ENCODE results near the gene MPEG1.

The MPEG1 gene, protein sequence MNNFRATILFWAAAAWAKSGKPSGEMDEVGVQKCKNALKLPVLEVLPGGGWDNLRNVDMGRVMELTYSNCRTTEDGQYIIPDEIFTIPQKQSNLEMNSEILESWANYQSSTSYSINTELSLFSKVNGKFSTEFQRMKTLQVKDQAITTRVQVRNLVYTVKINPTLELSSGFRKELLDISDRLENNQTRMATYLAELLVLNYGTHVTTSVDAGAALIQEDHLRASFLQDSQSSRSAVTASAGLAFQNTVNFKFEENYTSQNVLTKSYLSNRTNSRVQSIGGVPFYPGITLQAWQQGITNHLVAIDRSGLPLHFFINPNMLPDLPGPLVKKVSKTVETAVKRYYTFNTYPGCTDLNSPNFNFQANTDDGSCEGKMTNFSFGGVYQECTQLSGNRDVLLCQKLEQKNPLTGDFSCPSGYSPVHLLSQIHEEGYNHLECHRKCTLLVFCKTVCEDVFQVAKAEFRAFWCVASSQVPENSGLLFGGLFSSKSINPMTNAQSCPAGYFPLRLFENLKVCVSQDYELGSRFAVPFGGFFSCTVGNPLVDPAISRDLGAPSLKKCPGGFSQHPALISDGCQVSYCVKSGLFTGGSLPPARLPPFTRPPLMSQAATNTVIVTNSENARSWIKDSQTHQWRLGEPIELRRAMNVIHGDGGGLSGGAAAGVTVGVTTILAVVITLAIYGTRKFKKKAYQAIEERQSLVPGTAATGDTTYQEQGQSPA

DNA sequence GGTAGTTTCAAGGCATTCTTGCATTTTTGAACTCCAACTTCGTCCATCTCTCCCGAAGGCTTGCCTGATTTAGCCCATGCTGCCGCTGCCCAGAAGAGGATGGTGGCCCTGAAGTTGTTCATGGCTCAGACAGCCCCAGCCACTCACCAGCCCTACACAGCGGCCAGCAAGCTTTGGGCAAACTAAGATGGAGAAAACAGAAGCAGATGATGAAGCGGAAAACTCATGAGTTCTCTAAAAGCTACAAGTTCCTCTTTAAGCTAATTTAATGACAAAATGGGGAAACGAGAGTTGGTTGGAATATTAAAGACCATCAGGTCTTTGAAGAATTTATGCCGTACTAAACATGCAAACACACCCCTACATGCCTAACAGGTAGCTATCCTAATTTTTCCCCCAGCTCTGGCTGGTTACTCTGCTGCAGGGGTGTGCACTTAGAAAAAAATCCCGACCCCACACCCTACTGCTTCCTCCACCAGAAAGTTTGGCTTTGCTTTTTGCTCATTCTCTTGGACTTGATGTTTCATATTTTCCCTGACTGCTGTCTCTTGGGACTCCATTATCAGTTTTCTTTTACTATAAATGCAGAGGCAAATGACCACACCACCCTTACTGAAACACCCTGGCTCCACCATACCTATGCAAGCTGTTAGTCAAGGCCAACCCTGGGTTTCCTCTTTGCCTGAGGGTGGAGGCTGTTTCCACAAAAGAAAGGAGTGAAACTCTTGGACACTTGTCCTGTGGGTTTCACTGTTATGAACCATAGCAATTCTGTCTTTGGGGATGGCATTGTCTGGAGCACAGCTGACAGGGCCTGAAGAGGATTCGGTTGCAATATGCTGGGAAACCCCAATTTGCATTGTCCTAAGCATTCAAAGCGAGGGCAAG is at the start of gene MPEG1:
MPEG1 (minus strand) TSS at position 184 of the 888 bp plus-strand sequence; CDS start at position 122, 62 bp downstream.
- no peak for DNase-seq (ENCODE audit: low spot score)
- no peak for TF ChIP-seq CTCF (conservative IDR thresholded peaks at IDR 0.05; ENCODE audit: low read depth)
- CTCF ChIA-PET: interaction anchor here (1.1 kb wide), 1 partner anchor 41 kb away, joined by 3 read pairs; the partner anchor contains the start of gene DTX4
- H3K27ac ChIP-seq: no peak within 1 kb of the TSS
- POLR2A ChIA-PET (ENCODE audit: low non-redundant PET): no interaction called here

DNA sequence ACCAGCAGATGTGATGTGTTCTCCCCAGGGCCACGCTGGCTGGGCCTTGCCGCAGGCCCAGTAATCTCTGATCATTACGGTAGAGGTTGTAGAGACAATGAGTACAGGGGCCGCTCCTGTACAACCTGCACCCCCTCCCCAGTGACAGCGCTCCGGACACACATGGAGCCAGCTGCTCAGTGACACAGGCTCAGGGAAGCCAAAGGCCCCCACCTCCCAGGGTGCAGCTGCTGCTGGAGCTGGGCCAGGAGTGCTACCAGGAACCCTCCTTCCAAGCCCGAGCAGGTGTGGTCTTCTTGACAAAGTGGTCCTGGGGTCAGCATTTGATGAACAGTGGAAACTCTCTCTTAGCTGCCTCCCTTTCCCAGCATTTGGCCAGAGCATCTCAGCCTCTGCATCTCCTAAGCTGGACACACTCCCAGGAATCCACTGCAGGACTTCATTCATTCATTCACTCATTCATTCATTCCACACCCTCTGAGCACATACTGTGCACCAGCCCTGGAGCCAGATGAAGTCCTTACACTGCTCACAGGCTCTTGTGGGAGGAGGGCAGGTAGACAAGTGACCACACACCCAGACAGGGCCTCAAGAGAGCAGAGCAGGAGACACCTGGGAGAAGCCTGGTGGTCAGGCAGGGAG is 49.6 kb upstream of the MPEG1 start:
- POLR2A ChIA-PET (ENCODE audit: low non-redundant PET): no interaction called here
- CTCF ChIA-PET: interaction anchor here (0.6 to 1.3 kb wide), 4 partner anchors 10 to 300 kb away, joined by 3 to 7 read pairs (median 4); no protein-coding TSS in a partner anchor
- no peak for TF ChIP-seq CTCF (conservative IDR thresholded peaks at IDR 0.05; ENCODE audit: low read depth)
- no peak for DNase-seq (ENCODE audit: low spot score)
- H3K27ac ChIP-seq: no peak overlapping the region

DNA sequence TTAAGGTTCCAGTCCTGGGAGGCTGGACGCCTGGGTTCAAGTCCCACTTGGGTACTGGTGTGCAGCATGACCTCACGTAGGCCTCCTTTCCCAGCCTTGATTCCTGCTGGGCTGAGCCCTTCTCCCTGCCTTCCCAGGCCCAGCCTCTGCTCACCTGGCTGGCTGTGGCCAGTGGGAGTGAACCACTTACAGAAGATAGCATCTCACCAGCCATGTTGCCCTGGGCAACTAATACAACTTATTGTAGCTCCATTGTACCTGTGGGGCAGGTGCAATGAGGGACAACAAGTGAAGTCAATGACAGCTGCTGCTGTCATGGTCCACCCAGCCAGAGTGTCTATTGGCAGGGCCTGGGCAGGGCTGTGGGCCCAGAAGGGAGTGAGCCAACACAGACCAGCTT is 48.4 kb upstream of the MPEG1 start:
- H3K27ac ChIP-seq: no peak overlapping the region
- ChIA-PET POLR2A (ENCODE audit: low non-redundant PET) (no interaction called here), CTCF (interaction anchor here (0.6 kb wide), 1 partner anchor 277 kb away, joined by 3 read pairs; no protein-coding TSS in a partner anchor)
- no peak for DNase-seq (ENCODE audit: low spot score)
- TF ChIP-seq CTCF (conservative IDR thresholded peaks at IDR 0.05; ENCODE audit: low read depth): no peak

DNA sequence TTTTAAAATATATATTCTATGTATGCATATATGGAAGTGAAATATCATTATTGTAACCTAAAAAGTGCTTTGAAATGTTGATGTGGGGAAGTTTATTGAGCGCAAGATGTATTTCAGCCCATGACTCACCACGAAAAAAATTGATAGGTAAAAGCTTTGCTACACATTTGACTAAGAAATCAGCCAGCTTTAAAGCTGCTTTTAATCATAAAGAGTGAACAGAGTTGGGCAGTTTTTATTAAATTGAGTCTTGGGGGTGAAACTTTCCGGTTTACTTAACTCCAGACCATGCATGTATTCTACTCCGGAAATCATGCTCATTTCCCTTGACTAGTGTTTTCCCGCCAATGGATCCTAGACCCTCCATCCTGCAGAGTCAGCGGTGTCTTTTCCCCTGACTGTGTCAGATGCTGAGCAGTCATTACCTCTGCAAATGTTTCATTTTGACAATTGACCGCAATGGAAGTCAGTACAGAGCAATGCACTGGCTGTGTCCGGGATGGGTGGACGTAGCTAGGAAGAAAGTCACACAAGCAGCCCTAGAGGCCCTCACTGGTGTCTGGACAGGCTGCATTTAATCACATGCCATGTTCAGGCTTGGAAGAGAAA is 47.2 kb upstream of the MPEG1 start:
- POLR2A ChIA-PET (ENCODE audit: low non-redundant PET): no interaction called here
- TF ChIP-seq CTCF (conservative IDR thresholded peaks at IDR 0.05; ENCODE audit: low read depth): no peak

DNA sequence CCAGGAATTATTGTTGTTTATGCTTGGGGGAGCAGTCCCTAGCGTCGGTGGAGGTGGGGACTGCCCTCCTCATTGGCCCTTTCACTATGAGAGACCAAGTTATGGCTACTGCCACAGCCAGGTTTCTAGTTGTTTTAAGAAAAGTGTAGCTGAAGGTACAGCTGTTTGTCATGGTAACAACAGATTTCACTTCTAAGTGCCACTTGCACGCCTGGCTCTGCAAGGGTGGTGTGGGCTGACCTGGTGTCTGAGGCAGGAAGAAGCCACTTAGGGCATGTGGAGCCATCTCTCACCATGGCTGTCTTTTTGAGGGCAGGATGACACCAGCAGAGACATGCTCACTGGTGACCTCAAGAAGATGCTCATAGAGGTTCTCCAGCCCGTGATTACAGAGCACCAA is 46.3 kb upstream of the MPEG1 start:
- no peak overlapping the region for H3K27ac ChIP-seq
- ChIA-PET CTCF (interaction anchor here (0.6 kb wide), 1 partner anchor 992 kb away, joined by 6 read pairs; no protein-coding TSS in a partner anchor), POLR2A (ENCODE audit: low non-redundant PET) (no interaction called here)
- no peak for TF ChIP-seq CTCF (conservative IDR thresholded peaks at IDR 0.05; ENCODE audit: low read depth)
- no peak for DNase-seq (ENCODE audit: low spot score)

More for the DNA sequence above, 47.2 kb upstream of the MPEG1 start:
- no peak overlapping the region for H3K27ac ChIP-seq
- no peak for DNase-seq (ENCODE audit: low spot score)
- CTCF ChIA-PET: no interaction called here

Measured in RWPE1 (cell line).